ENCODE measurements around the gene VPS16.
A peak's percentile ranks its signal among the peaks of the same experiment; 100 is the strongest.

The VPS16 gene

DNA sequence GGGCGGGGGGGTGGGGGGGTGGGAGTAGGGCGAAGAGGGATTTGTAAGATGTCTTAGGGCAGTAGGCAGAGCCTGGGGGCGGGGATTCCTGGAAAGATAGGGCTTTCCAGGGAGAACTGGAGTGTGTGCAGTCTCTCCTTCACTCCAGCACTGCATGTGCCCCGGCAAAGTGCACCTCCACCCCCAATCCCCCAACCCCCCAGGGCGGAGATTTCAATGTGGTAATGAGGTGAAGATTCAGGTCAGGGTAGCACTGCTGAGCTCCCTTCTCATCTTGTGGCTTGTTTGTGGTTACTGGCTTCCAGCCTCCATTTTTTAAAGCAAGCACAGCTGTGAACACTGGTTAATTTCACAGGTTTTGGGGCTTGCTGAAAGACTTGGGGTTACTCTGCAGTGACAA lies 18.5 kb upstream of the VPS16 start:
- no peak for TF ChIP-seq BACH2 (CRISPR knock-in tag; IDR thresholded peaks at IDR 0.05; ENCODE audit: borderline replicate concordance)
- TF ChIP-seq TSHZ2 (CRISPR knock-in tag; IDR thresholded peaks at IDR 0.05), result no peak
- TF ChIP-seq ESRRG (CRISPR knock-in tag; IDR thresholded peaks at IDR 0.05), result no peak
- no peak for TF ChIP-seq ARNTL (CRISPR knock-in tag; IDR thresholded peaks at IDR 0.05; ENCODE audit: borderline replicate concordance, low read depth)
- ATAC-seq, result peak; percentile 30; the same call in 2 of the 3 replicates

GRCh38 chr20:2825761-2826160 lies 14.8 kb upstream of the VPS16 start:
- no peak for ATAC-seq
- TF ChIP-seq, protein P1, sequence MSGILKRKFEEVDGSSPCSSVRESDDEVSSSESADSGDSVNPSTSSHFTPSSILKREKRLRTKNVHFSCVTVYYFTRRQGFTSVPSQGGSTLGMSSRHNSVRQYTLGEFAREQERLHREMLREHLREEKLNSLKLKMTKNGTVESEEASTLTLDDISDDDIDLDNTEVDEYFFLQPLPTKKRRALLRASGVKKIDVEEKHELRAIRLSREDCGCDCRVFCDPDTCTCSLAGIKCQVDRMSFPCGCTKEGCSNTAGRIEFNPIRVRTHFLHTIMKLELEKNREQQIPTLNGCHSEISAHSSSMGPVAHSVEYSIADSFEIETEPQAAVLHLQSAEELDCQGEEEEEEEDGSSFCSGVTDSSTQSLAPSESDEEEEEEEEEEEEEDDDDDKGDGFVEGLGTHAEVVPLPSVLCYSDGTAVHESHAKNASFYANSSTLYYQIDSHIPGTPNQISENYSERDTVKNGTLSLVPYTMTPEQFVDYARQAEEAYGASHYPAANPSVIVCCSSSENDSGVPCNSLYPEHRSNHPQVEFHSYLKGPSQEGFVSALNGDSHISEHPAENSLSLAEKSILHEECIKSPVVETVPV (CRISPR knock-in tag; IDR thresholded peaks at IDR 0.05), result no peak
- TF ChIP-seq, protein P2, sequence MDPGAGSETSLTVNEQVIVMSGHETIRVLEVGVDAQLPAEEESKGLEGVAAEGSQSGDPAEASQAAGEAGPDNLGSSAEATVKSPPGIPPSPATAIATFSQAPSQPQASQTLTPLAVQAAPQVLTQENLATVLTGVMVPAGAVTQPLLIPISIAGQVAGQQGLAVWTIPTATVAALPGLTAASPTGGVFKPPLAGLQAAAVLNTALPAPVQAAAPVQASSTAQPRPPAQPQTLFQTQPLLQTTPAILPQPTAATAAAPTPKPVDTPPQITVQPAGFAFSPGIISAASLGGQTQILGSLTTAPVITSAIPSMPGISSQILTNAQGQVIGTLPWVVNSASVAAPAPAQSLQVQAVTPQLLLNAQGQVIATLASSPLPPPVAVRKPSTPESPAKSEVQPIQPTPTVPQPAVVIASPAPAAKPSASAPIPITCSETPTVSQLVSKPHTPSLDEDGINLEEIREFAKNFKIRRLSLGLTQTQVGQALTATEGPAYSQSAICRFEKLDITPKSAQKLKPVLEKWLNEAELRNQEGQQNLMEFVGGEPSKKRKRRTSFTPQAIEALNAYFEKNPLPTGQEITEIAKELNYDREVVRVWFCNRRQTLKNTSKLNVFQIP (CRISPR knock-in tag; IDR thresholded peaks at IDR 0.05; ENCODE audit: borderline replicate concordance, low read depth), result no peak
- TF ChIP-seq ISL1 (CRISPR knock-in tag; IDR thresholded peaks at IDR 0.05) (no peak), OSR1 (CRISPR knock-in tag; IDR thresholded peaks at IDR 0.05) (no peak), TSHZ2 (CRISPR knock-in tag; IDR thresholded peaks at IDR 0.05) (no peak), TOX (CRISPR knock-in tag; IDR thresholded peaks at IDR 0.05; ENCODE audit: borderline replicate concordance) (no peak), ZFP3 (CRISPR knock-in tag; IDR thresholded peaks at IDR 0.05) (no peak), CREB5 (CRISPR knock-in tag; IDR thresholded peaks at IDR 0.05; ENCODE audit: low read depth) (no peak), GLIS3 (CRISPR knock-in tag; IDR thresholded peaks at IDR 0.05) (no peak), ZNF70 (CRISPR knock-in tag; IDR thresholded peaks at IDR 0.05) (no peak), BACH2 (CRISPR knock-in tag; IDR thresholded peaks at IDR 0.05; ENCODE audit: borderline replicate concordance) (no peak), ZFP30 (CRISPR knock-in tag; IDR thresholded peaks at IDR 0.05) (no peak), ARNTL (CRISPR knock-in tag; IDR thresholded peaks at IDR 0.05; ENCODE audit: borderline replicate concordance, low read depth) (no peak), RARB (CRISPR knock-in tag; IDR thresholded peaks at IDR 0.05) (no peak), ZNF565 (CRISPR knock-in tag; conservative IDR thresholded peaks at IDR 0.05; ENCODE audit: low read depth) (no peak), ESRRG (CRISPR knock-in tag; IDR thresholded peaks at IDR 0.05) (no peak), TCF4 (CRISPR knock-in tag; IDR thresholded peaks at IDR 0.05; ENCODE audit: borderline replicate concordance) (no peak), SNAI2 (CRISPR knock-in tag; IDR thresholded peaks at IDR 0.05) (no peak), CSDC2 (CRISPR knock-in tag; IDR thresholded peaks at IDR 0.05) (no peak), PATZ1 (CRISPR knock-in tag; IDR thresholded peaks at IDR 0.05; ENCODE audit: borderline replicate concordance) (no peak)

Measured in SK-N-SH treated with all-trans-retinoic acid at 6 μM for 48 hours (cell line).